Neural crest cell (in vitro differentiated cells): Measurements from ENCODE around the gene DYNLL1. TPM values are rescaled to one million over a fixed set of nuclear protein-coding genes. Genes with fewer than 3 reads are reported as not detected.

ENCODE experiments used
- DNase-seq: peaks from one replicate; pipeline ENCODE4 v3.0.0; 2021; ENCODE audit warnings: low read depth, mixed read lengths, low spot score
- H3K27ac Mint-ChIP-seq: one replicate; pipeline ENCODE4 v1.8.0; 2021; ENCODE audit warnings: mild to moderate bottlenecking, mixed read lengths; ENCODE audit not compliant: unreplicated experiment
- H3K27me3 Mint-ChIP-seq: 2 replicates; pipeline ENCODE4 v1.8.0; 2021; ENCODE audit warnings: low read depth, mild to moderate bottlenecking, mixed read lengths
- H3K36me3 Mint-ChIP-seq: 2 replicates; pipeline ENCODE4 v1.8.0; 2021; ENCODE audit warnings: low read depth, mild to moderate bottlenecking, mixed read lengths
- H3K4me1 Mint-ChIP-seq: 2 replicates; pipeline ENCODE4 v1.8.0; 2021; ENCODE audit warnings: mixed read lengths
- H3K4me3 Mint-ChIP-seq: one replicate; pipeline ENCODE4 v1.8.0; 2021; ENCODE audit warnings: mild to moderate bottlenecking, mixed read lengths
- H3K9me3 Mint-ChIP-seq: 2 replicates; pipeline ENCODE4 v1.8.0; 2021; ENCODE audit warnings: mixed read lengths
- total RNA-seq: library from RNA; stranded (reverse); gene quantifications from 2 replicates; pipeline ENCODE4 v1.2.1, GENCODE V29; 2021
- TF ChIP-seq, protein P1 (sequence below): fragments of 200-600 bp; sonication (generic); conservative IDR thresholded peaks from 2 replicates; pipeline ENCODE4 v1.5.0; 2021; ENCODE audit warnings: antibody characterized with exemption, mild to moderate bottlenecking

DYNLL1 gene
- total RNA-seq, 1 donor from 2014 or later = 375 TPM

DNA sequence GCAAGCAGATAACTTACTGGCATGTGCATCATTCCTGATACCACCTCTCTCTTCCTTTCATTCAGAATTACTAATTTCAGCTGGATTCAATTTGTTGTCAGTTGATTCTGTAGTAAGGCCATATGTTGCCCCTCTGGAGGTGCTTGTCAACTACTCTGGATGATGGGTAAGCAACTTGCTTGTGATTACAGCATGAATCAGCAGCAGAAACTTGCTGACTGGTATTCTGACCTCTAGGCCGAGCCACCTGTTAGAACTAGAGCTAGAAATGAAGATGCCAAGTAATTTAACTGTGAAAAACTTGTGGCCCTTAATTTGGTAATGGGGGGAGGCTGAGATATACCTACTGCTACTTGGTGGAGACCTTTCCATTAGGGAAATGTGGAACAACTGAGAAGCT lies 43.4 kb downstream of the DYNLL1 start:
- Mint-ChIP-seq H3K9me3 (no peaks in the 10 kb centered on the region), H3K4me3 (no peak overlapping the region), H3K27me3 (no peaks in the 10 kb centered on the region), H3K27ac (no peak overlapping the region), H3K4me1 (peaks cover 42% of the 10 kb centered on the region), H3K36me3 (no peaks in the 10 kb centered on the region)
- TF ChIP-seq, protein P1, sequence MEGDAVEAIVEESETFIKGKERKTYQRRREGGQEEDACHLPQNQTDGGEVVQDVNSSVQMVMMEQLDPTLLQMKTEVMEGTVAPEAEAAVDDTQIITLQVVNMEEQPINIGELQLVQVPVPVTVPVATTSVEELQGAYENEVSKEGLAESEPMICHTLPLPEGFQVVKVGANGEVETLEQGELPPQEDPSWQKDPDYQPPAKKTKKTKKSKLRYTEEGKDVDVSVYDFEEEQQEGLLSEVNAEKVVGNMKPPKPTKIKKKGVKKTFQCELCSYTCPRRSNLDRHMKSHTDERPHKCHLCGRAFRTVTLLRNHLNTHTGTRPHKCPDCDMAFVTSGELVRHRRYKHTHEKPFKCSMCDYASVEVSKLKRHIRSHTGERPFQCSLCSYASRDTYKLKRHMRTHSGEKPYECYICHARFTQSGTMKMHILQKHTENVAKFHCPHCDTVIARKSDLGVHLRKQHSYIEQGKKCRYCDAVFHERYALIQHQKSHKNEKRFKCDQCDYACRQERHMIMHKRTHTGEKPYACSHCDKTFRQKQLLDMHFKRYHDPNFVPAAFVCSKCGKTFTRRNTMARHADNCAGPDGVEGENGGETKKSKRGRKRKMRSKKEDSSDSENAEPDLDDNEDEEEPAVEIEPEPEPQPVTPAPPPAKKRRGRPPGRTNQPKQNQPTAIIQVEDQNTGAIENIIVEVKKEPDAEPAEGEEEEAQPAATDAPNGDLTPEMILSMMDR = no peak
- DNase-seq = no peak

DNA sequence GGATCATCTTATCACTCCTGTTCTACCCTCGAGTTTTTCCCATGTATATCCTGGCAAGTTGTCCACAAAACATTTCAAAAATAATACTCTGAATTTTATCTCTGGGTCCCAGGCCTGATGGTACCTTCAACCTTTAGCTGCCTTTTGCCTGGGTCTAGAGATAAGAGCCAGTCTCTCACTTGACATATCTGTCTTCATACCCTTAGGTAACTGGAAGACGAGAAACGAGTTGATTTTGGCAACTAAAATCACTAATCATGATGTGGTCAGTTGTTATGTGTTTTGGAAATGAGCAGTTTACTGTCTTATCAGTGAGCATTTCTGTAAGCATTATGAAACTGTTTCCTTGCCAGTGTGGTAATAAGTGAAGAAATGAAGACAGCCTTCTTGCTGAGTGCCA lies 44.5 kb downstream of the DYNLL1 start:
- TF ChIP-seq, protein P1 = no peak
- Mint-ChIP-seq H3K36me3 (no peaks in the 10 kb centered on the region), H3K9me3 (no peaks in the 10 kb centered on the region), H3K27me3 (no peaks in the 10 kb centered on the region), H3K27ac (no peak overlapping the region), H3K4me3 (peak overlapping the region; percentile 6), H3K4me1 (peaks cover 38% of the 10 kb centered on the region)
- DNase-seq = no peak

DNA sequence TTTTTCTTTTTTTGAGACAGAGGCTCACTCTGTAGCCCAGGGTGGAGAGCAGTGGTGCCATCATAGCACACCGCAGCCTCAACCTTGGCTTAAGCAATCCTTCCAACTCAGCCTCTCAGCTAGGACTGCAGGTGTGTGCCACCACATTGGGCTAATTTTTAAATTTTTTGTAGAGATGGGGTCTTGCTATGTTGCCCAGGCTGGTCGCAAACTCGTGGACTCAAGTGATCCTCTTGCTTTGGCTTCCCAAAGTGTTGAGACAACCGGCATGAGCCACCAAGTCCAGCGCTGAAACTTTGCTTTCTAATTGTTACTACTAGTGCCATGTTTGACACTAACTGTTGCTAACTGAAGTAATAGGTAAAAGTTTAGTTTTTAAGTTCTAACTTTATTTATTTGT lies 46.3 kb downstream of the DYNLL1 start:
- TF ChIP-seq, protein P1 = no peak
- Mint-ChIP-seq H3K27ac (no peak overlapping the region), H3K27me3 (no peaks in the 10 kb centered on the region), H3K9me3 (no peaks in the 10 kb centered on the region), H3K4me3 (no peak overlapping the region), H3K4me1 (peaks cover 22% of the 10 kb centered on the region), H3K36me3 (peaks cover 2% of the 10 kb centered on the region)
- DNase-seq = no peak

DNA sequence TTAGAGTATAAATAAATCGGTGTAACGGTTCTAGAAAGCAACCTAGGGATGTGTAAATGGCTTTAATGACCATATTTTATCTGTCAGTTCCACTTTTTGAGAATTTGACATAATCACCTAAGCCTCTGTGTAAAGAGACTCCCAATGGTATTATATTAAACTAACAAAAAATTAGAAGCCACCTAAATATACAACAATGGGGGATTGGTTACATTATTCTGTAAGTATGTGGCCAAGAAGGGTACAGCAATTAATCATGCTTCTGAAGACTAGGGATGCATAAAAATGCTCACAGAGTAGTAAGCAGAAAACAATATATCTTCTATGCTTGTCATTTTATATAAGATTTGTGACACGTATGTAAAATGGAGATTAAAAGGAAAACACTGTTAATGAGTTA lies 48.8 kb downstream of the DYNLL1 start:
- H3K27me3 Mint-ChIP-seq = no peaks in the 10 kb centered on the region
- DNase-seq = no peak
- no peaks in the 10 kb centered on the region for H3K4me1 Mint-ChIP-seq
- no peak overlapping the region for H3K4me3 Mint-ChIP-seq
- H3K27ac Mint-ChIP-seq = no peak overlapping the region
- H3K9me3 Mint-ChIP-seq = no peaks in the 10 kb centered on the region
- TF ChIP-seq, protein P1 = no peak
- peaks cover 2% of the 10 kb centered on the region for H3K36me3 Mint-ChIP-seq

DNA sequence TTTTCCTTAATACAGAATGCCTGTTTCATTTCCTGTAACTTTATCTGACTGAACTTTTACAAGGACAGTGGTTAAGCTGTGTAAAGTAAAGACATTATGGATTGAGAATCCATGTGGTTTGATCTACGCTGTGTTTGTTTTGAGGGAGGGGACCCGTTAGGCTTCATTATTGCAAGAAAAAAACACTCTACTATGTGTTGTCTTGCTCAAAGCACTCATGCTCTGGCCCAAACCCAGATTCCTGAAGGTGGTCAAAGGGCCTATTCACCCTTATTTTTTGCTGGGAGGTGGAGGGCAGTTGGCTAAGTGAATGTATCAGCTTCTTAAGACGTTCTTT lies 50.1 kb downstream of the DYNLL1 start:
- Mint-ChIP-seq H3K9me3 (no peaks in the 10 kb centered on the region), H3K27ac (no peak overlapping the region), H3K4me1 (no peaks in the 10 kb centered on the region), H3K36me3 (peaks cover 2% of the 10 kb centered on the region), H3K27me3 (no peaks in the 10 kb centered on the region), H3K4me3 (no peak overlapping the region)
- TF ChIP-seq, protein P1 = no peak
- no peak for DNase-seq

Other genes with a start within 250 kb of the DYNLL1 start
- 54.5 and 61.5 TPM in 2 replicates for gene PXN, start 230.4 kb upstream of the DYNLL1 start, total RNA-seq
- gene RNU4-2, start 204.2 kb upstream of the DYNLL1 start, total RNA-seq = 5,010 and 5,494 TPM in 2 replicates
- 4,497 and 4,941 TPM in 2 replicates for gene RNU4-1, start 202.9 kb upstream of the DYNLL1 start, total RNA-seq
- gene SIRT4, start 193.8 kb upstream of the DYNLL1 start, total RNA-seq = 1.7 TPM in 2 replicates
- not detected in 2 replicates for gene PLA2G1B, start 168.3 kb upstream of the DYNLL1 start, total RNA-seq
- gene MSI1, start 126.9 kb upstream of the DYNLL1 start, total RNA-seq = 224 and 229 TPM in 2 replicates
- 315 and 320 TPM in 2 replicates for gene COX6A1, start 58.0 kb upstream of the DYNLL1 start, total RNA-seq
- 38.0 and 38.1 TPM in 2 replicates for gene TRIAP1, start 49.7 kb upstream of the DYNLL1 start, total RNA-seq
- 32.0 and 33.8 TPM in 2 replicates for gene GATC, start 49.7 kb upstream of the DYNLL1 start, total RNA-seq
- 350 and 361 TPM in 2 replicates for gene SRSF9, start 26.4 kb upstream of the DYNLL1 start, total RNA-seq
- 38.5 and 39.0 TPM in 2 replicates for gene COQ5, start 33.0 kb downstream of the DYNLL1 start, total RNA-seq
- 134 and 149 TPM in 2 replicates for gene RNF10, start 38.2 kb downstream of the DYNLL1 start, total RNA-seq
- gene POP5, start 85.3 kb downstream of the DYNLL1 start, total RNA-seq = 49.7 and 55.8 TPM in 2 replicates
- 1.1 and 1.2 TPM in 2 replicates for gene CABP1, start 144.5 kb downstream of the DYNLL1 start, total RNA-seq
- gene MLEC, start 191.0 kb downstream of the DYNLL1 start, total RNA-seq = 165 and 167 TPM in 2 replicates
- 79.7 and 80.0 TPM in 2 replicates for gene UNC119B, start 214.3 kb downstream of the DYNLL1 start, total RNA-seq
- 5.6 and 5.9 TPM in 2 replicates for gene ACADS, start 229.7 kb downstream of the DYNLL1 start, total RNA-seq